ENCODE measurements around the gene EFNB3. TPM values are rescaled to one million over a fixed set of nuclear protein-coding genes. Genes with fewer than 3 reads are reported as not detected.

EFNB3 gene
- total RNA-seq, 1 donor from 2014 or later = 1.5 TPM

DNA sequence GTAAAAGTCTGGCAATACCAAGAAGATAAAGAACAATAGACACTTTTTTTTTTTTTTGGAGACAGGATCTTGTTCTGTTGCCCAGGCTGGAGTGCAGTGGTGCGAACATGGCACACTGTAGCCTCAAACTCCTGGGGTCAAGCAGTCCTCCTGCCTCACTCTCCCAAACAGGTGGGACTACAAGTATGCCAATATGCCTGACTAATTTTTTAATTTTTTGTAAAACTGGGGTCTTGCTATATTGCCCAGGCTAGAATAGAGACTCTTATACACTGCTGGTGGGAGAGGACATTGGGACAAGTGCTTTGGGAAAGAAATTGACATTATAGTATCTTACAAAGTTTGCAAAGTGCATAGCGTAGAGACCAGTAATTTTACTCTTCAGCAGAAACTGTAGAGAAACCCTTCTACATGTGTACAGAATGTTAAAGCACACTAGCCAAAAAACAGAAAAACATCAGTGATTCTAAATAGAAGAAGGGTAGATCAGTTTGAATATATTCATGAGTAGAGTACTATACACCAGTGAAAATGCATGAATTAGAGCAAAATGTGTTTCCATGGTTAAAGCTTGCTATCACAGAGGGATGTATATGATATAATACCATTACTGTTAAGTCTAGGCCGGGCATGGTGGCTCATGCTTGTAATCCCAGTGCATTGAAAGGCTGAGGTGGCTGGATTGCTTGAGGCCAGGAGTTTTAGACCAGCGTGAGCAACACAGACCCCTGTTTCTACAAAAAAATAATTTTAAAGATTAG is 7.0 kb upstream of the EFNB3 start:
- no peak for DNase-seq (ENCODE audit: low read depth)

GRCh38 chr17:7700510-7700909 is 4.5 kb upstream of the EFNB3 start:
- DNase-seq (ENCODE audit: low read depth) = no peak

GRCh38 chr17:7701681-7702080 is 3.3 kb upstream of the EFNB3 start:
- no peak for DNase-seq (ENCODE audit: low read depth)

DNA sequence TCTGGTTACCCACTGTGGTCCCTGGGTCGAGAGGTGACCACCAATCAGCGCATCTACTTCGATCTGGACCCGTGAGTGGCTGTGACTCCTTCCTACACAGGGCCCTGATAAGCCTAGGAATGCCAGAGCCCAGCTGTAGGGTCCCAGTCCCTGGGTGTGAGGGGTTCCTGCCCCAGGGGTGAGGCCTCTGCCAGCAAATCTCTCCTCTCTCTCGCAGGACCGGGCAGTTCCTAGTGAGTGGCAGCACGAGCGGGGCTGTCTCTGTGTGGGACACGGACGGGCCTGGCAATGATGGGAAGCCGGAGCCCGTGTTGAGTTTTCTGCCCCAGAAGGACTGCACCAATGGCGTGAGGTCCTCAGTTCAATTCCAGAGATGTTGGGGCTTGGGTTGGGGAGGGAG is 2.2 kb upstream of the EFNB3 start:
- no peak for DNase-seq (ENCODE audit: low read depth)

- no peak for DNase-seq (ENCODE audit: low read depth)
Observed at GRCh38 chr17:7703584-7704479, 1.2 kb upstream of the EFNB3 start.

DNA sequence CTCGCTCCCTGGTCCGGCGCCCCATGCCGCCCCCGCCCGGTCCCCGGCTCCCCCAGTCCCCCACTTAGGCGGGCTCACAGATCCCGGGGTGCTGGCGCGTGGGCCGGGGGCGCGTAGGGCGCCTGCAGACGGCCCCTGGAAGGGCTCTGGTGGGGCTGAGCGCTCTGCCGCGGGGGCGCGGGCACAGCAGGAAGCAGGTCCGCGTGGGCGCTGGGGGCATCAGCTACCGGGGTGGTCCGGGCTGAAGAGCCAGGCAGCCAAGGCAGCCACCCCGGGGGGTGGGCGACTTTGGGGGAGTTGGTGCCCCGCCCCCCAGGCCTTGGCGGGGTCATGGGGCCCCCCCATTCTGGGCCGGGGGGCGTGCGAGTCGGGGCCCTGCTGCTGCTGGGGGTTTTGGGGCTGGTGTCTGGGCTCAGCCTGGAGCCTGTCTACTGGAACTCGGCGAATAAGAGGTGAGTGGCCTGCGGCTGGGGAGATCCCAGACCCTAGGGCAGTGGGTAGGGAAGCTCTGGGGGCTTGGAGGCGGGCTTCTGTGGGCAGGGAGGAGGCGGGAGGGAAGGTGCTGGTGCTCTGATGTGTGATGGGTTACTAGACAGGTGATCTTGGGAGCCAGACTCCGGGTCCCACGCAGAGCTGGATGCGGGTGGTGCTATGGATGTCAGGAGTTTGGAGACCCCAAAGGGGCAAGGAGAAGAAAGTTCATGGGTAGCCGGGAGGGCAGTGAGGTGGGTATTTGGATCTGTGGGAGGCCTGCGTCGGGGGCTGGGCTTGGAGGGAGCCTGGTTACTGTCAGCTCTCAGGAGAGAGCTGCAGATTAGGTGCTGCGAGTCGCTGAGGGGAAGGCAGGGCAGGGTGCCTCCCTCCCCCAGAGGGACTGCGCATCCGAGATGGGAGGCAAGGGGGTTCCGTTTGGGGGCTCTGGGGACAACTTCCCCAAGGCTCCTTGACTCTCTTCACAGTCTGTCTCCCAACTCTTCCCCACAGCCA is 560 bp downstream of the EFNB3 start:
- DNase-seq (ENCODE audit: low read depth) = no peak

GRCh38 chr17:7706631-7707354 is 1.8 kb downstream of the EFNB3 start:
- DNase-seq (ENCODE audit: low read depth) = no peak

DNA sequence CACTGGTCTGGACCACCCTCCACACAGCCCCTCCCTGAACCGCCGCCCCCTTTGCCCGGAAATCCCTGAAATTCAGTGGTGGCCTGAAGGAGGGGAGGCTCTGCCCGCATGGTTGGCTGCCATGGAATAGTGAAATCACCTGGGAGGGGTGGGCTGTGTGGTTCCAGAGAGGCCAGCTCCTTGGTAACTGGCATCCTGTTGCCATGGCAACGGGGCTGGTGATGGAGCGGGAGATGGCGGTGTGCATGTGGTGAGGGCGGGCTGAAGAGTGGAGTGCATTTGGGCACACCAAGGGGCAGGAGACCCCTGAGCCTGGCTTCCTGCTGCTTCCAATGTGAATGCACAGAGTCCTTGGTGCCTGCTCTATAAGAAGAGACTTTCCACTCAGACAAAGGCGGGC is 2.4 kb downstream of the EFNB3 start:
- DNase-seq (ENCODE audit: low read depth) = no peak

DNA sequence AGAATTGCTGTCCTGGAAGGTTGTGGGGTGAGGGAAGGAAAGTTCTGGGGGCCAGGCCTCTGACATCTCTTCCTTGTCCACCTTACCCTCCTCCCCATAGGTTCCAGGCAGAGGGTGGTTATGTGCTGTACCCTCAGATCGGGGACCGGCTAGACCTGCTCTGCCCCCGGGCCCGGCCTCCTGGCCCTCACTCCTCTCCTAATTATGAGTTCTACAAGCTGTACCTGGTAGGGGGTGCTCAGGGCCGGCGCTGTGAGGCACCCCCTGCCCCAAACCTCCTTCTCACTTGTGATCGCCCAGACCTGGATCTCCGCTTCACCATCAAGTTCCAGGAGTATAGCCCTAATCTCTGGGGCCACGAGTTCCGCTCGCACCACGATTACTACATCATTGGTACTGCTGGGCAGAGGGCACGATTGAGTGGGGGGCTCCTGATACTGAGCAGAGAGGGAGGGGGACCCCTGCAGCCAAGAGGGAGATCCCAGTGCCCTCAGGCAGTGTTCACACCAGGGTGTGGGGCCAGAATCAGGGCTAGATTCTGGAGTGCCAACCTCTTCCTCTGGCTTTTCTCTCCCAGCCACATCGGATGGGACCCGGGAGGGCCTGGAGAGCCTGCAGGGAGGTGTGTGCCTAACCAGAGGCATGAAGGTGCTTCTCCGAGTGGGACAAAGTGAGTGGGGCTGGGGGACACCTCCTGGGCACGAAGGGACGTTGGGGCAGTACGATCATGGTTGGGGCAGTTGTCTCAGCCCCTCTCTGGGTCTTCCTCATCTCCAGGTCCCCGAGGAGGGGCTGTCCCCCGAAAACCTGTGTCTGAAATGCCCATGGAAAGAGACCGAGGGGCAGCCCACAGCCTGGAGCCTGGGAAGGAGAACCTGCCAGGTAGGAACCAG is 3.1 kb downstream of the EFNB3 start:
- DNase-seq (ENCODE audit: low read depth) = no peak

DNA sequence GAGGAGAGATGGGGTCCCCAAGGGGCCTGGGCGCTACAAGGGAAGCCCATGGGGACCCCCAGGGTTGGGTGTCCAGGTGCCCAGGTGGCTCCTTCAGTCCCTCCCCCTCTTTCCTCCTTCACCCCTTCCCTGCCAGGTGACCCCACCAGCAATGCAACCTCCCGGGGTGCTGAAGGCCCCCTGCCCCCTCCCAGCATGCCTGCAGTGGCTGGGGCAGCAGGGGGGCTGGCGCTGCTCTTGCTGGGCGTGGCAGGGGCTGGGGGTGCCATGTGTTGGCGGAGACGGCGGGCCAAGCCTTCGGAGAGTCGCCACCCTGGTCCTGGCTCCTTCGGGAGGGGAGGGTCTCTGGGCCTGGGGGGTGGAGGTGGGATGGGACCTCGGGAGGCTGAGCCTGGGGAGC is 4.0 kb downstream of the EFNB3 start:
- DNase-seq (ENCODE audit: low read depth) = no peak

- no peak for DNase-seq (ENCODE audit: low read depth)
Observed at GRCh38 chr17:7710301-7710700, 5.3 kb downstream of the EFNB3 start.

GRCh38 chr17:7711051-7711755 is 6.2 kb downstream of the EFNB3 start:
- DNase-seq (ENCODE audit: low read depth) = no peak

DNA sequence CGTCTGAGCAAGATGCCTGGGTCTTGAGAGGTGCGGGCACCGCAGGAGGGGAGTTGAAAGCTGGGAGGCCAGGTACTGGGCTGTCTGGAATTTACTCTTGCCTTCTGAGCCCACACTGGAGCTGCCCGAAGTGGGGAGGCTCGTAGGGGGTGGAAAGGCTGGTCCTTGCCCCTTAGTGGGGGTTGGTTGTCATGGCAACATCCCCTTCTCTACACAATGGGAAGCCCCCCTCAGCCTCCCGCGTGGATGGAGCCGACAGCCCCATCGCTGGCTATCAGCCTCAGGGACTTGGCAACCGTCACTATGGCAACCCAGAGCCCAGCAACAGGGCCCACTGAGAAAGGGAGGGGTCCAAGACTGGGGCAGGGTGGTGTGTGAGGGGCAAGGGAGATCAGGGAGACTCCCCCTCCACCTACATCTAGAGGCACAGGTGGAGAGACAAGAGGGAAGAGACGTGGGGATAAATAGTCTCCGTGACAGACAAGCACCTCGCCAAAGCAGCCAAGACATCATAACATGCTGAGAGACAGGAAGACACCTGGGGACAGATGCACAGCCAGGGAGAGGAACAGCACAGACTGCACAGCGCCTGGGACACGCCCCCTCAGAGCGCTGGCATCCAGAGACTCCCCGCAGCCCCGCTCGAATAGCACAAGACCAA is 7.2 kb downstream of the EFNB3 start:
- no peak for DNase-seq (ENCODE audit: low read depth)

GRCh38 chr17:7713782-7714181 is 8.8 kb downstream of the EFNB3 start:
- peak; percentile 59 for DNase-seq (ENCODE audit: low read depth)

DNA sequence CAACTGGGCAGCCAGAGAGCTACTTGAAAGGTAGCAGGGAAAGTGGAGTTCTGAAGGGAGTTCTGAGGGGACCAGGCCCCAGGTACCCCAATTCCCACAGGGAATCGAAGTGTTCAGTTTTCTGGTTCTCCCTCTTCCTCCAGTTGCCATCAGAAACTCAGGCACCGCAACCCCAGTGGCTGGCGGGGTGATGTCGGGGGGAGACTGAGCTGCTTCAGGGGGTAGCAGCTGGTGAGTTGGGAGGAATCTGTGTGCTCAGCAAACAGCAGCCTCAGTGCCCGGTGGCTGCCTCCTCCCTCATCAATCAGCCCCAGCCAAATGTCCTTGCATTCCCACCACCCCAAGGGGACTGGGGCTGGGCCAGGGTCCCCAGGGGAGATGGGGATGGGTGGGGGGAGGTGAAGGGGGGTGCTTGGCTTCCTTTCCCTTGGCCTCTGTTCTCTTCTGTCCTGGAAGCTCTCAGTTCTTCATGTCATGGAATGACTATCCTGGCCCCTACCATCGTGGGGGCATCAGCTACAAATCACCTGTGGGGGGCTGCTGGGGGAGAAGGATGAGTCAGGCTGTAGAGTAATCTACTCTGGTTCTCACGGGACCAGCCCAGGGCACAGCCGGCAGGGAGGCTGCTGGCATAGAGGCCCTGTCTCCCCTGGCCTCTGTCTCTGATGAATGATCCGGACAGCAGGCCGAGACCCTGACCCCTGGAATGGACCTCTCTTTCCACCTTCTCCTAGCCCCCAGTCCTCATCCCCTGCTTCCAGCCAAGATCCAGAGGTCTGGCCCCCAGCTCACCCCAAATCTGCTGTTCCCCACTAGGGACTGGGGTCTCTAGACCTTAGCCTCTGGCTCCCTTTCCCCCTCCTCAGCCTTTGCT is 10.0 kb downstream of the EFNB3 start:
- no peak for DNase-seq (ENCODE audit: low read depth)

DNA sequence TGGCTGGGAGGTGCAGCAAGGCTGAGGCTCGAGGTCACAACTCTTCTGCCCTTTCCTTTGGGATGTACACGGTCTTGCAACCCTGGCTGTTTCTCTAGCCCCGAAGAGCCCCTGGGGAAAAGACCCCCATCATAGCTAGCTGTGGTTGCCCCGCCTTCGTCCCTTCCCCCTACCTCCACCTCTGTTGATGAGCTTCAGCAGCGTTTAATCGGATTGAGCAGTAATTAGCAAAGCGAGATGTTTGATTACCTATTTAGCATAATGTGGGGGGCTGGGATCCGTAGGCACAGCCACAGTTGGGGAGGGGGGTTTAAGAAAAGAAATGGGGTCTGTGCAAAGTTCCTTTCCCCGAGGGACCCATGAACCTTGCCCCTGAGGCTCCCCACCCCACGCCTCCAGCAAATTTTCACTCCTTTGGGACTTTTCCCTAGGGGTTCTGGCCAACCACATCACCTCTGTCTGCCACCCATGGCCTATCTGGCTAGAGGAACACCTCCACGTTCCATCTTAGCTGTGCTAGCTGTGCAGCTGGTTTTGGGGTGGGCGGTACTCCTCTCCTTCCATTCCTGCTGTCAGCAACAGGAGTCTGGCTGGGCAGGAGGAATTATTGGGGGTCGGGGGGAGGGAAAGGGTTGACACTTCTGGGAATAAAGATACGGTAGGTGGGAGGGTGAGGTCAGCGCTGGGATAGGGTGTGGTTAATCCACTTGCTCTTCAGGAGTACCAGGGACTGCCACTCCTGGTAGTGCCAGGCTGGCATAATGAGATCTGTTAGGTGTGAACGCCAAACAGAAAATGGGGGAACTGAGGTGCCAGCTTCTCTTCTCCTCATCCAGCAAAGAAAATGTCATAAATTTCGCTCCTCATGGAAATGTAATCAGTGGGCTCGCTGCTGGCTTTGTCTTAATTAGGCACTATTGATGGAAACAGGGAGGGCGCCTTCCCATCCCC is 11.2 kb downstream of the EFNB3 start:
- DNase-seq (ENCODE audit: low read depth) = no peak
